A549 (cell line): Measurements from ENCODE around the gene ARL15.

Experiments used
- CTCF ChIP-seq: fragments of >200 bp; sonication (Bioruptor Twin); formaldehyde crosslinking; IDR thresholded peaks from 3 replicates; pipeline ENCODE4 v1.5.1; 2016
- NR3C1 ChIP-seq: fragments of >200 bp; sonication (Bioruptor Twin); formaldehyde crosslinking; IDR thresholded peaks from 3 replicates; pipeline ENCODE4 v1.6.1; 2017
- REST ChIP-seq: fragments of 200-600 bp; sonication (generic); IDR thresholded peaks from 2 replicates; pipeline ENCODE4 v1.6.1; 2016; ENCODE audit warnings: antibody characterized with exemption, mild to moderate bottlenecking, moderate library complexity
- USF2 ChIP-seq: fragments of 450-650 bp; IDR thresholded peaks from 2 replicates; pipeline ENCODE4 v1.6.1; 2014; ENCODE audit warnings: antibody characterized with exemption
- ZC3H11A ChIP-seq: fragments of 450-650 bp; IDR thresholded peaks from 2 replicates; pipeline ENCODE4 v1.6.1; 2014; ENCODE audit warnings: antibody characterized with exemption, mild to moderate bottlenecking

- TF ChIP-seq CTCF (no peak), USF2 (no peak), NR3C1 (no peak), ZC3H11A (no peak), REST (no peak)
Observed at GRCh38 chr5:54009828-54010227, 300.5 kb downstream of the ARL15 start.
